Breast epithelium (tissue), 3 donors: ENCODE results near the gene ZNF287.

ENCODE experiments used
- CTCF ChIP-seq, 3 donors: fragments of 450-650 bp; IDR thresholded peaks; one replicate each; pipeline ENCODE4 v1.5.1; 2016 to 2017; ENCODE audit warnings: antibody characterized with exemption in 3 of 3, mild to moderate bottlenecking in 3 of 3, moderate library complexity in 3 of 3
- POLR2A ChIP-seq: fragments of 450-650 bp; IDR thresholded peaks from one replicate; pipeline ENCODE4 v1.6.1; 2016; ENCODE audit warnings: antibody characterized with exemption, mild to moderate bottlenecking, moderate library complexity

- TF ChIP-seq CTCF (IDR thresholded peaks at IDR 0.05), result no peak
- TF ChIP-seq POLR2A, result no peak
These were observed 24.5 kb upstream of the ZNF287 start for GRCh38 chr17:16593356-16594102.
